ENCODE measurements around the gene TAPBP. TPM values are rescaled to one million over a fixed set of nuclear protein-coding genes. Genes with fewer than 3 reads are reported as not detected.
"Not testable (repeated sequence)": the region's sequence is repeated elsewhere in the genome, so short reads cannot be mapped to it uniquely, and the experiment has no call there.

Gene TAPBP
- total and polyA plus RNA-seq, 9 of the 15 experiments (the other 6 are each of a cell fraction or from before 2014, with no cell fraction given): 5.6 to 74.0 (median 22.3) TPM

DNA sequence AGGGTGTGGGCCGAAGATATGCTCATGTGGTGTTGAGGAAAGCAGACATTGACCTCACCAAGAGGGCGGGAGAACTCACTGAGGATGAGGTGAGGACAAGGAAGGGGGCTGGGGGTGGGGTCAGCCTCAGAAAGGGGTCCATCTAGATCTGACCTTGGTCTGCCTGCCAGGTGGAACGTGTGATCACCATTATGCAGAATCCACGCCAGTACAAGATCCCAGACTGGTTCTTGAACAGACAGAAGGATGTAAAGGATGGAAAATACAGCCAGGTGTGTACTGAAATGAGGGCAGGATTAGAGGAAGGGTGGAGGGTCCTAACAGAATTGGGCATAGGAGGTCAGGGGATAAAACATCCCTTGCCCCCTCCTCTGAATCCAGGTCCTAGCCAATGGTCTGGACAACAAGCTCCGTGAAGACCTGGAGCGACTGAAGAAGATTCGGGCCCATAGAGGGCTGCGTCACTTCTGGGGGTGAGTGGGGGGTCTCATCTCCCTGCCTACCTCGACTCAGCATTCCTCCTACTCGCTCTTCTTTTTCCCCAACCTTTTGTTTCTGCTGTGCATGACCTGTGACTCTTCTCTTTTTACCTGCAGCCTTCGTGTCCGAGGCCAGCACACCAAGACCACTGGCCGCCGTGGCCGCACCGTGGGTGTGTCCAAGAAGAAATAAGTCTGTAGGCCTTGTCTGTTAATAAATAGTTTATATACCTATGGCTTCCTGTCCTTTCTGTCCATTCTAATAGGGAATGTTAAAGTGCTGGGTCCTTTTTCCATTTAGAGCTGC, 37.9 kb downstream of the TAPBP start:
- CTCF ChIA-PET (ENCODE audit: low intra/inter-chr PET ratio): interaction anchor here (6.6 kb wide), 1 partner anchor 131 kb away, joined by 64 read pairs; no protein-coding TSS in a partner anchor
- POLR2A ChIA-PET: interaction anchor here (0.6 to 8.1 kb wide), 16 partner anchors 10 to 304 kb away, joined by 3 to 90 read pairs (median 4); partner anchors contain the start of genes CUTA, PFDN6, RGL2 and RING1
- in situ Hi-C loops (cut with MboI): loop anchor here (10.0 kb wide), 1 partner anchor 129 kb away; no protein-coding TSS in a partner anchor
- not testable (repeated sequence) for H3K27me3 ChIP-seq (ENCODE audit: control insufficient read depth in 2 of 2, insufficient read depth in 2 of 2, low read length in 2 of 2); H3K9me3 ChIP-seq (replicated peaks; ENCODE audit: control insufficient read depth, insufficient read depth, low read depth, low read length); ATAC-seq; H3K9me1 ChIP-seq (ENCODE audit: control insufficient read depth, insufficient read depth, low read length); BruUV-seq (replicated peaks); H2AFZ ChIP-seq (ENCODE audit: low read depth, low read length); TF ChIP-seq BRCA1 (IDR thresholded peaks at IDR 0.05)
- H3K9ac ChIP-seq (ENCODE audit: insufficient read depth in 1 of 2, low read depth in 2 of 2, low read length in 2 of 2): peak overlapping the region; percentile 90 to 100
- H3K79me2 ChIP-seq (ENCODE audit: control insufficient read depth, insufficient read depth, low read length): peaks cover 55% of the 10 kb centered on the region
- 29% methylated on average over 16 of the region's 16 CpGs for WGBS (ENCODE audit: insufficient coverage, low coverage, missing lambda C conversion rate)
- H3K36me3 ChIP-seq (ENCODE audit: control insufficient read depth, insufficient read depth, low read length): peaks cover 83% of the 10 kb centered on the region
- H4K20me1 ChIP-seq (replicated peaks; ENCODE audit: control insufficient read depth, insufficient read depth, low read length): peaks cover 42% of the 10 kb centered on the region
- peak overlapping the region; percentile 99 for H3K4me2 ChIP-seq (ENCODE audit: insufficient read depth, low read length)
- H3K4me1 ChIP-seq (replicated peaks in 1 of 2; ENCODE audit: control insufficient read depth in 2 of 2, insufficient read depth in 2 of 2, low read length in 2 of 2): peaks cover 39 to 40% of the 10 kb centered on the region in 2 experiments
- H3K4me3 ChIP-seq: peak overlapping the region; percentile 93
- intact Hi-C loops (cut with micrococcal nuclease): loop anchor here (2.0 to 10.0 kb wide), 3 partner anchors 135 to 299 kb away; partner anchors contain the start of genes CUTA and PHF1
- FAIRE-seq (peak; percentile 11), DNase-seq (ENCODE audit: extremely low read depth in 1 of 4, low spot score in 3 of 4) (peak in 1 of 4 experiments; percentile 40)
- TF ChIP-seq, protein P1, sequence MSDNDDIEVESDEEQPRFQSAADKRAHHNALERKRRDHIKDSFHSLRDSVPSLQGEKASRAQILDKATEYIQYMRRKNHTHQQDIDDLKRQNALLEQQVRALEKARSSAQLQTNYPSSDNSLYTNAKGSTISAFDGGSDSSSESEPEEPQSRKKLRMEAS (CRISPR knock-in tag; IDR thresholded peaks at IDR 0.05): 0 out of 2 replicates have a peak, but pooled peaks have one; percentile 32
- TF ChIP-seq, protein P2, sequence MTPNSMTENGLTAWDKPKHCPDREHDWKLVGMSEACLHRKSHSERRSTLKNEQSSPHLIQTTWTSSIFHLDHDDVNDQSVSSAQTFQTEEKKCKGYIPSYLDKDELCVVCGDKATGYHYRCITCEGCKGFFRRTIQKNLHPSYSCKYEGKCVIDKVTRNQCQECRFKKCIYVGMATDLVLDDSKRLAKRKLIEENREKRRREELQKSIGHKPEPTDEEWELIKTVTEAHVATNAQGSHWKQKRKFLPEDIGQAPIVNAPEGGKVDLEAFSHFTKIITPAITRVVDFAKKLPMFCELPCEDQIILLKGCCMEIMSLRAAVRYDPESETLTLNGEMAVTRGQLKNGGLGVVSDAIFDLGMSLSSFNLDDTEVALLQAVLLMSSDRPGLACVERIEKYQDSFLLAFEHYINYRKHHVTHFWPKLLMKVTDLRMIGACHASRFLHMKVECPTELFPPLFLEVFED (CRISPR knock-in tag; conservative IDR thresholded peaks at IDR 0.05): 0 out of 2 replicates have a peak, but pooled peaks have one; percentile 5
- TF ChIP-seq BRCA1 (CRISPR knock-in tag; IDR thresholded peaks at IDR 0.05) (peak; percentile 89; the same call in 1 of the 2 replicates), POLR2A (conservative IDR thresholded peaks at IDR 0.05) (peak; percentile 52; the same call in 1 of the 2 replicates), POLR2B (IDR thresholded peaks at IDR 0.05; ENCODE audit: low read depth, partially characterized antibody) (peak; percentile 24), ZNF586 (CRISPR knock-in tag; conservative IDR thresholded peaks at IDR 0.05) (0 out of 2 replicates have a peak, but pooled peaks have one; percentile 60), SUPT5H (IDR thresholded peaks at IDR 0.05) (peak; percentile 42; the same call in 1 of the 2 replicates), EWSR1 (IDR thresholded peaks at IDR 0.05; ENCODE audit: borderline replicate concordance, low read depth, partially characterized antibody) (peak; percentile 57)
- TF ChIP-seq, protein P3, sequence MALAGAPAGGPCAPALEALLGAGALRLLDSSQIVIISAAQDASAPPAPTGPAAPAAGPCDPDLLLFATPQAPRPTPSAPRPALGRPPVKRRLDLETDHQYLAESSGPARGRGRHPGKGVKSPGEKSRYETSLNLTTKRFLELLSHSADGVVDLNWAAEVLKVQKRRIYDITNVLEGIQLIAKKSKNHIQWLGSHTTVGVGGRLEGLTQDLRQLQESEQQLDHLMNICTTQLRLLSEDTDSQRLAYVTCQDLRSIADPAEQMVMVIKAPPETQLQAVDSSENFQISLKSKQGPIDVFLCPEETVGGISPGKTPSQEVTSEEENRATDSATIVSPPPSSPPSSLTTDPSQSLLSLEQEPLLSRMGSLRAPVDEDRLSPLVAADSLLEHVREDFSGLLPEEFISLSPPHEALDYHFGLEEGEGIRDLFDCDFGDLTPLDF (CRISPR knock-in tag; IDR thresholded peaks at IDR 0.05): peak; percentile 47; the same call in 1 of the 2 replicates
- TF ChIP-seq, protein P4, sequence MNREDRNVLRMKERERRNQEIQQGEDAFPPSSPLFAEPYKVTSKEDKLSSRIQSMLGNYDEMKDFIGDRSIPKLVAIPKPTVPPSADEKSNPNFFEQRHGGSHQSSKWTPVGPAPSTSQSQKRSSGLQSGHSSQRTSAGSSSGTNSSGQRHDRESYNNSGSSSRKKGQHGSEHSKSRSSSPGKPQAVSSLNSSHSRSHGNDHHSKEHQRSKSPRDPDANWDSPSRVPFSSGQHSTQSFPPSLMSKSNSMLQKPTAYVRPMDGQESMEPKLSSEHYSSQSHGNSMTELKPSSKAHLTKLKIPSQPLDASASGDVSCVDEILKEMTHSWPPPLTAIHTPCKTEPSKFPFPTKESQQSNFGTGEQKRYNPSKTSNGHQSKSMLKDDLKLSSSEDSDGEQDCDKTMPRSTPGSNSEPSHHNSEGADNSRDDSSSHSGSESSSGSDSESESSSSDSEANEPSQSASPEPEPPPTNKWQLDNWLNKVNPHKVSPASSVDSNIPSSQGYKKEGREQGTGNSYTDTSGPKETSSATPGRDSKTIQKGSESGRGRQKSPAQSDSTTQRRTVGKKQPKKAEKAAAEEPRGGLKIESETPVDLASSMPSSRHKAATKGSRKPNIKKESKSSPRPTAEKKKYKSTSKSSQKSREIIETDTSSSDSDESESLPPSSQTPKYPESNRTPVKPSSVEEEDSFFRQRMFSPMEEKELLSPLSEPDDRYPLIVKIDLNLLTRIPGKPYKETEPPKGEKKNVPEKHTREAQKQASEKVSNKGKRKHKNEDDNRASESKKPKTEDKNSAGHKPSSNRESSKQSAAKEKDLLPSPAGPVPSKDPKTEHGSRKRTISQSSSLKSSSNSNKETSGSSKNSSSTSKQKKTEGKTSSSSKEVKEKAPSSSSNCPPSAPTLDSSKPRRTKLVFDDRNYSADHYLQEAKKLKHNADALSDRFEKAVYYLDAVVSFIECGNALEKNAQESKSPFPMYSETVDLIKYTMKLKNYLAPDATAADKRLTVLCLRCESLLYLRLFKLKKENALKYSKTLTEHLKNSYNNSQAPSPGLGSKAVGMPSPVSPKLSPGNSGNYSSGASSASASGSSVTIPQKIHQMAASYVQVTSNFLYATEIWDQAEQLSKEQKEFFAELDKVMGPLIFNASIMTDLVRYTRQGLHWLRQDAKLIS (CRISPR knock-in tag; IDR thresholded peaks at IDR 0.05): peak; percentile 18; the same call in 1 of the 2 replicates
- TF ChIP-seq, protein P5, sequence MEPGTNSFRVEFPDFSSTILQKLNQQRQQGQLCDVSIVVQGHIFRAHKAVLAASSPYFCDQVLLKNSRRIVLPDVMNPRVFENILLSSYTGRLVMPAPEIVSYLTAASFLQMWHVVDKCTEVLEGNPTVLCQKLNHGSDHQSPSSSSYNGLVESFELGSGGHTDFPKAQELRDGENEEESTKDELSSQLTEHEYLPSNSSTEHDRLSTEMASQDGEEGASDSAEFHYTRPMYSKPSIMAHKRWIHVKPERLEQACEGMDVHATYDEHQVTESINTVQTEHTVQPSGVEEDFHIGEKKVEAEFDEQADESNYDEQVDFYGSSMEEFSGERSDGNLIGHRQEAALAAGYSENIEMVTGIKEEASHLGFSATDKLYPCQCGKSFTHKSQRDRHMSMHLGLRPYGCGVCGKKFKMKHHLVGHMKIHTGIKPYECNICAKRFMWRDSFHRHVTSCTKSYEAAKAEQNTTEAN (CRISPR knock-in tag; IDR thresholded peaks at IDR 0.05): peak; percentile 6; the same call in 1 of the 2 replicates
- peak overlapping the region; percentile 98 for H3K27ac ChIP-seq (ENCODE audit: extremely low read depth, low read depth, low read length)

Measured in K562 (cell line).